Mammary epithelial cell (primary cell): ENCODE measurements around the gene BMAL2.

Source experiments
- EZH2 ChIP-seq: IDR thresholded peaks from 2 replicates; pipeline ENCODE4 v1.6.1; 2012; ENCODE audit warnings: low read length, inconsistent platforms, borderline replicate concordance
- TF ChIP-seq, protein P1 (sequence below), 2 donors: IDR thresholded peaks in 1 of 2; conservative IDR thresholded peaks in 1 of 2; 2 replicates each; pipeline ENCODE4 v1.5.1; 2011 to 2012; ENCODE audit warnings: inconsistent platforms in 2 of 2, low read length in 2 of 2, mild to moderate bottlenecking in 2 of 2, control low read depth in 1 of 2, low read depth in 1 of 2; ENCODE audit not compliant: insufficient read depth in 1 of 2; ENCODE audit errors: extremely low read depth in 1 of 2

DNA sequence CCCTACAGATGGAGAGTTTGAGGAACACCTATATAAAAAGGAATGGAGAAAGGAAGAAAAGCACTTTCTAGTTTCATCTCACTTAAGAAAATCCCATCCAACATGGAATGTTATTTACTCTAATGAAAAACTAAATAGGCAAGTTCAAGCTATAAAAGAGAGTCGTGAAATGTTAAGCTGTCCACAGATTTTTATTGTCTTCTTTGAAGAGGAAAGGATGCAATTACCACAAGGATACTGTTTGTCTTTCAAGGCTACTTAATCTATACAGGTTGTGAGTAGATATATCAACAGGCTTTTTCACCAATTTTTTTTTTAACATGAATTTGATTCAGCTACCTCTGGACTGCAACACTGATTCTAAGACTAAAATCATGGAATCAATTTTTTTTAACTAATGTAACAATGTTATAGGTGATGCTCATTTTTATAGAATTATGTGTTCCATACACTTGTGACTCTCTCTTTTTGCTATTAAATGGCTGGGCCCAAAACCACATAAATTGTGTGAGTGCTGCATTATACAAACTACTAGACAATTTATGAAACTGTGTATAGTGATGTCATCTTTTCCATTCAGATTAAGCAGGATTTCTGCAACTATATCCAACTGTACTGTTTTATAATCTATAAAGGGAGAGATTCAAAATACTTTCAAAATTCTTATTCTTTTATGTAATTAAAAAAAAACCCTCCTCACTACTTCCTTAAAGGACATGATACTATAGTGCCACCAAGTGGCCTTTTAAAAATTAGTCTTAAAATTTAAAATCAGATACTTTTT lies 26.8 kb upstream of the BMAL2 start:
- TF ChIP-seq, protein P1, sequence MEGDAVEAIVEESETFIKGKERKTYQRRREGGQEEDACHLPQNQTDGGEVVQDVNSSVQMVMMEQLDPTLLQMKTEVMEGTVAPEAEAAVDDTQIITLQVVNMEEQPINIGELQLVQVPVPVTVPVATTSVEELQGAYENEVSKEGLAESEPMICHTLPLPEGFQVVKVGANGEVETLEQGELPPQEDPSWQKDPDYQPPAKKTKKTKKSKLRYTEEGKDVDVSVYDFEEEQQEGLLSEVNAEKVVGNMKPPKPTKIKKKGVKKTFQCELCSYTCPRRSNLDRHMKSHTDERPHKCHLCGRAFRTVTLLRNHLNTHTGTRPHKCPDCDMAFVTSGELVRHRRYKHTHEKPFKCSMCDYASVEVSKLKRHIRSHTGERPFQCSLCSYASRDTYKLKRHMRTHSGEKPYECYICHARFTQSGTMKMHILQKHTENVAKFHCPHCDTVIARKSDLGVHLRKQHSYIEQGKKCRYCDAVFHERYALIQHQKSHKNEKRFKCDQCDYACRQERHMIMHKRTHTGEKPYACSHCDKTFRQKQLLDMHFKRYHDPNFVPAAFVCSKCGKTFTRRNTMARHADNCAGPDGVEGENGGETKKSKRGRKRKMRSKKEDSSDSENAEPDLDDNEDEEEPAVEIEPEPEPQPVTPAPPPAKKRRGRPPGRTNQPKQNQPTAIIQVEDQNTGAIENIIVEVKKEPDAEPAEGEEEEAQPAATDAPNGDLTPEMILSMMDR (conservative IDR thresholded peaks at IDR 0.05 in 1 of 2, IDR thresholded peaks at IDR 0.05 in 1 of 2; ENCODE audit: extremely low read depth in 1 of 2, insufficient read depth in 1 of 2, low read depth in 1 of 2, low read length in 2 of 2), result peak; percentile 37 to 45
- TF ChIP-seq EZH2, result no peak
